Breast epithelium (tissue), 3 donors: Measurements from ENCODE around the gene GAS7.

Source experiments
- CTCF ChIP-seq, 3 donors: fragments of 450-650 bp; IDR thresholded peaks; one replicate each; pipeline ENCODE4 v1.5.1; 2016 to 2017; ENCODE audit warnings: antibody characterized with exemption in 3 of 3, mild to moderate bottlenecking in 3 of 3, moderate library complexity in 3 of 3
- POLR2A ChIP-seq: fragments of 450-650 bp; IDR thresholded peaks from one replicate; pipeline ENCODE4 v1.6.1; 2016; ENCODE audit warnings: antibody characterized with exemption, mild to moderate bottlenecking, moderate library complexity
- POLR2AphosphoS5 ChIP-seq, 3 donors: sonication (generic); formaldehyde crosslinking; IDR thresholded peaks; one replicate each; pipeline ENCODE4 v1.6.1; 2017; ENCODE audit warnings: antibody characterized with exemption in 3 of 3

- TF ChIP-seq CTCF (IDR thresholded peaks at IDR 0.05), result no peak
- TF ChIP-seq POLR2A, result no peak
- TF ChIP-seq POLR2AphosphoS5 (IDR thresholded peaks at IDR 0.05), result no peak
Observed at GRCh38 chr17:10177913-10178505, 20.4 kb downstream of the GAS7 start.
